ENCODE data around the gene OXCT1.

OXCT1 gene

DNA sequence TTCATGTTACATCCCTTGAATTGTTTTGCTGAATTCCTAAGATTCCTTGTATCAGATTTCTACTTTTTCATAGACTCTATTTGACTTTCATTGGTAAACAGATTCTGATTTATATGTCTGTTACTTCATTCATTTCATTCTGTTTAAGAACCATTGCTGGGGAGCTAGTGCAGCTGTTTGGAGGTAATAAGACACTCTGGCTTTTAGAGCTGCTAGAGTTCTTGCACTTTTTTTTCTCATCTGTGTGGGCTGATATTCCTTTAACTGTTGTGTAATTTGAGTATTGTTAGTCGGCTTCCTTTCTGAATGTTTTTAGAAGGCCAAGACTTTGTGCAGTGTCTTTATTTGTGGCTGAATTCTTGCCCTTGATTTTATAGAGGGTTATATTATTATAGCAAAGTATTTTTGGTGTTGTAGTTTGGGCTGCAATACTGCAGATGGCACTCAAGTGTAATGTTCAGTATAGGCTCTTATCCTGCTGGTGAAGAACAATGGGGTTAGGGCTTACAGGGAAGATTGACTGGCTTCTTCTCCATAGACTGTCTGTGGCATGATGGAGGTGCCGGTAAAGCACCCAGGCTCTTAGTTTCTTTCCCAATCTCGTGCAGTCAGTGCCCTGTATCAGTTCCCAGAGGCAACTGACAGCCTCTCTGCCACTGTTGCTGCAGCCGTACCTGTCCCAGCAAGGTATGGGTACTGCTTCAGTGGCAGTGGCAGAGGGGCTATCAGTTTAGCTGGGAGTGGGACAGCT is 162.2 kb downstream of the OXCT1 start:
- Histone ChIP-seq H3K36me3 (ENCODE audit: control insufficient read depth in 1 of 2, insufficient read depth in 2 of 2, low read length in 2 of 2) (no peaks in the 10 kb centered on the region), H3K9ac (ENCODE audit: low read depth in 1 of 2, low read length in 2 of 2) (no peak overlapping the region), H3K4me3 (ENCODE audit: low read depth in 1 of 2, low read length in 2 of 2) (no peak overlapping the region), H3K9me3 (ENCODE audit: control insufficient read depth in 1 of 2, low read length in 2 of 2) (peaks cover 3 to 5% of the 10 kb centered on the region in 2 donors), H3K27me3 (ENCODE audit: control insufficient read depth in 1 of 2, insufficient read depth in 2 of 2, low read length in 2 of 2) (no peaks in the 10 kb centered on the region), H3K4me1 (ENCODE audit: control insufficient read depth in 1 of 2, insufficient read depth in 2 of 2, low read length in 2 of 2) (no peaks in the 10 kb centered on the region), H3K27ac (ENCODE audit: low read depth, low read length) (no peak overlapping the region)

- no peaks in the 10 kb centered on the region for H3K36me3 ChIP-seq (ENCODE audit: control insufficient read depth in 1 of 2, insufficient read depth in 2 of 2, low read length in 2 of 2)
- H3K27ac ChIP-seq (ENCODE audit: low read depth, low read length): no peak overlapping the region
- H3K4me1 ChIP-seq (ENCODE audit: control insufficient read depth in 1 of 2, insufficient read depth in 2 of 2, low read length in 2 of 2): no peaks in the 10 kb centered on the region
Measured at GRCh38 chr5:41695920-41696582, 174.2 kb downstream of the OXCT1 start.

GRCh38 chr5:41686767-41687166 is 183.5 kb downstream of the OXCT1 start:
- no peaks in the 10 kb centered on the region for H3K36me3 ChIP-seq (ENCODE audit: control insufficient read depth in 1 of 2, insufficient read depth in 2 of 2, low read length in 2 of 2)
- no peak overlapping the region for H3K9ac ChIP-seq (ENCODE audit: low read depth in 1 of 2, low read length in 2 of 2)
- no peak overlapping the region for H3K4me3 ChIP-seq (ENCODE audit: low read depth in 1 of 2, low read length in 2 of 2)
- H3K4me1 ChIP-seq (ENCODE audit: control insufficient read depth in 1 of 2, insufficient read depth in 2 of 2, low read length in 2 of 2): no peaks in the 10 kb centered on the region
- H3K27me3 ChIP-seq (ENCODE audit: control insufficient read depth in 1 of 2, insufficient read depth in 2 of 2, low read length in 2 of 2): no peaks in the 10 kb centered on the region
- no peaks in the 10 kb centered on the region for H3K9me3 ChIP-seq (ENCODE audit: control insufficient read depth in 1 of 2, low read length in 2 of 2)
- no peak overlapping the region for H3K27ac ChIP-seq (ENCODE audit: low read depth, low read length)

More at GRCh38 chr5:41695920-41696582, 174.2 kb downstream of the OXCT1 start:
- Histone ChIP-seq H3K9me3 (ENCODE audit: control insufficient read depth in 1 of 2, low read length in 2 of 2) (no peaks in the 10 kb centered on the region), H3K4me3 (ENCODE audit: low read depth in 1 of 2, low read length in 2 of 2) (no peak overlapping the region), H3K27me3 (ENCODE audit: control insufficient read depth in 1 of 2, insufficient read depth in 2 of 2, low read length in 2 of 2) (no peaks in the 10 kb centered on the region), H3K9ac (ENCODE audit: low read depth in 1 of 2, low read length in 2 of 2) (no peak overlapping the region)

GRCh38 chr5:41686191-41686590 is 184.0 kb downstream of the OXCT1 start:
- H3K27ac ChIP-seq (ENCODE audit: low read depth, low read length): no peak overlapping the region
- H3K4me1 ChIP-seq (ENCODE audit: control insufficient read depth in 1 of 2, insufficient read depth in 2 of 2, low read length in 2 of 2): no peaks in the 10 kb centered on the region
- H3K36me3 ChIP-seq (ENCODE audit: control insufficient read depth in 1 of 2, insufficient read depth in 2 of 2, low read length in 2 of 2): no peaks in the 10 kb centered on the region
- H3K9ac ChIP-seq (ENCODE audit: low read depth in 1 of 2, low read length in 2 of 2): no peak overlapping the region
- no peak overlapping the region for H3K4me3 ChIP-seq (ENCODE audit: low read depth in 1 of 2, low read length in 2 of 2)
- H3K9me3 ChIP-seq (ENCODE audit: control insufficient read depth in 1 of 2, low read length in 2 of 2): no peaks in the 10 kb centered on the region
- no peaks in the 10 kb centered on the region for H3K27me3 ChIP-seq (ENCODE audit: control insufficient read depth in 1 of 2, insufficient read depth in 2 of 2, low read length in 2 of 2)

- H3K4me3 ChIP-seq (ENCODE audit: low read depth in 1 of 2, low read length in 2 of 2): no peak overlapping the region
Measured at GRCh38 chr5:41683181-41683580, 187.0 kb downstream of the OXCT1 start.

DNA sequence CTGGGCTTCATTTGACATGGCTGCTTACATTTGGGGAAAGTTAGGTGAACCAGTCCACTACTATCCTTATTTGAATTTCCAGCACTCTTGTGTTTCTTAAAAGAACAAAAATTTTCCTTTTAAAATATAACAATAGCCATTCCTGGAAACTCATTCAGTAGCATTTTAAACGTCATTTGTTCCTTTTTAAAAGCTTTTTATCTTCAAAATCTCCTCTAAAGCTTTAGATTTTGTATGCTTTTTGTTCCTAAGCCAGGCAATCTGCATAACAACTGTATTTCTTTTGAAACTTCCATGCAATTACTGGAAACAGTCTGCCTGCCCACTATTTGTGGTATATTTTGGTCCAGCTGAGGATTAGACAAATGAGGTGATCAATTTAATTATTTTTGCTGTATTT is 187.6 kb downstream of the OXCT1 start:
- no peaks in the 10 kb centered on the region for H3K27me3 ChIP-seq (ENCODE audit: control insufficient read depth in 1 of 2, insufficient read depth in 2 of 2, low read length in 2 of 2)
- H3K36me3 ChIP-seq (ENCODE audit: control insufficient read depth in 1 of 2, insufficient read depth in 2 of 2, low read length in 2 of 2): no peaks in the 10 kb centered on the region
- no peak overlapping the region for H3K27ac ChIP-seq (ENCODE audit: low read depth, low read length)
- H3K4me3 ChIP-seq (ENCODE audit: low read depth in 1 of 2, low read length in 2 of 2): no peak overlapping the region
- peaks cover 0 to 7% of the 10 kb centered on the region in 2 donors for H3K9me3 ChIP-seq (ENCODE audit: control insufficient read depth in 1 of 2, low read length in 2 of 2)
- no peak overlapping the region for H3K9ac ChIP-seq (ENCODE audit: low read depth in 1 of 2, low read length in 2 of 2)
- H3K4me1 ChIP-seq (ENCODE audit: control insufficient read depth in 1 of 2, insufficient read depth in 2 of 2, low read length in 2 of 2): no peaks in the 10 kb centered on the region

More at GRCh38 chr5:41683181-41683580, 187.0 kb downstream of the OXCT1 start:
- Histone ChIP-seq H3K27ac (ENCODE audit: low read depth, low read length) (no peak overlapping the region), H3K9me3 (ENCODE audit: control insufficient read depth in 1 of 2, low read length in 2 of 2) (peaks cover 0 to 7% of the 10 kb centered on the region in 2 donors), H3K36me3 (ENCODE audit: control insufficient read depth in 1 of 2, insufficient read depth in 2 of 2, low read length in 2 of 2) (no peaks in the 10 kb centered on the region), H3K4me1 (ENCODE audit: control insufficient read depth in 1 of 2, insufficient read depth in 2 of 2, low read length in 2 of 2) (no peaks in the 10 kb centered on the region), H3K27me3 (ENCODE audit: control insufficient read depth in 1 of 2, insufficient read depth in 2 of 2, low read length in 2 of 2) (no peaks in the 10 kb centered on the region), H3K9ac (ENCODE audit: low read depth in 1 of 2, low read length in 2 of 2) (no peak overlapping the region)

- no peak overlapping the region for H3K4me3 ChIP-seq (ENCODE audit: low read depth in 1 of 2, low read length in 2 of 2)
- no peaks in the 10 kb centered on the region for H3K4me1 ChIP-seq (ENCODE audit: control insufficient read depth in 1 of 2, insufficient read depth in 2 of 2, low read length in 2 of 2)
- no peaks in the 10 kb centered on the region for H3K36me3 ChIP-seq (ENCODE audit: control insufficient read depth in 1 of 2, insufficient read depth in 2 of 2, low read length in 2 of 2)
- H3K9me3 ChIP-seq (ENCODE audit: control insufficient read depth in 1 of 2, low read length in 2 of 2): peaks cover 0 to 7% of the 10 kb centered on the region in 2 donors
- no peaks in the 10 kb centered on the region for H3K27me3 ChIP-seq (ENCODE audit: control insufficient read depth in 1 of 2, insufficient read depth in 2 of 2, low read length in 2 of 2)
- H3K9ac ChIP-seq (ENCODE audit: low read depth in 1 of 2, low read length in 2 of 2): no peak overlapping the region
- H3K27ac ChIP-seq (ENCODE audit: low read depth, low read length): no peak overlapping the region
Measured at GRCh38 chr5:41681840-41682239, 188.4 kb downstream of the OXCT1 start.
